Mucosa of stomach (tissue), 1 donor: ENCODE data around the gene MKLN1.
"Not testable (repeated sequence)": the region's sequence is repeated elsewhere in the genome, so short reads cannot be mapped to it uniquely, and the experiment has no call there.

Source experiments
- H3K27me3 ChIP-seq: one replicate; pipeline ENCODE4 v1.7.0; 2013; ENCODE audit warnings: mild to moderate bottlenecking, low read length; ENCODE audit not compliant: control insufficient read depth, insufficient read depth
- H3K36me3 ChIP-seq: one replicate; pipeline ENCODE4 v1.7.0; 2013; ENCODE audit warnings: low read length; ENCODE audit not compliant: control insufficient read depth, insufficient read depth
- H3K4me1 ChIP-seq: one replicate; pipeline ENCODE4 v1.7.0; 2013; ENCODE audit warnings: mild to moderate bottlenecking, low read length; ENCODE audit not compliant: control insufficient read depth, insufficient read depth
- H3K4me3 ChIP-seq: one replicate; pipeline ENCODE4 v1.7.0; 2013; ENCODE audit warnings: low read length
- H3K9ac ChIP-seq: one replicate; pipeline ENCODE4 v1.7.0; 2013; ENCODE audit warnings: mild to moderate bottlenecking, low read length, moderate library complexity
- H3K9me3 ChIP-seq: one replicate; pipeline ENCODE4 v1.7.0; 2013; ENCODE audit warnings: mild to moderate bottlenecking, low read length, moderate library complexity; ENCODE audit not compliant: control insufficient read depth
- donor health status: Pancreatic carcinoma.

The MKLN1 gene

GRCh38 chr7:131299074-131299473 is 28.6 kb upstream of the MKLN1 start:
- Histone ChIP-seq H3K27me3 (no peaks in the 10 kb centered on the region), H3K36me3 (no peaks in the 10 kb centered on the region), H3K9ac (no peak overlapping the region), H3K4me3 (no peak overlapping the region), H3K4me1 (no peaks in the 10 kb centered on the region), H3K9me3 (no peaks in the 10 kb centered on the region)

- Histone ChIP-seq H3K36me3 (no peaks in the 10 kb centered on the region), H3K9me3 (no peaks in the 10 kb centered on the region), H3K4me1 (no peaks in the 10 kb centered on the region), H3K9ac (no peak overlapping the region), H3K27me3 (no peaks in the 10 kb centered on the region), H3K4me3 (no peak overlapping the region)
Measured at GRCh38 chr7:131300078-131300477, 27.6 kb upstream of the MKLN1 start.

- Histone ChIP-seq H3K27me3 (no peaks in the 10 kb centered on the region), H3K4me1 (no peaks in the 10 kb centered on the region), H3K9me3 (no peaks in the 10 kb centered on the region), H3K4me3 (no peak overlapping the region), H3K36me3 (no peaks in the 10 kb centered on the region), H3K9ac (no peak overlapping the region)
Measured at GRCh38 chr7:131300572-131301466, 26.9 kb upstream of the MKLN1 start.

GRCh38 chr7:131302446-131302845 is 25.2 kb upstream of the MKLN1 start:
- Histone ChIP-seq H3K9me3 (no peaks in the 10 kb centered on the region), H3K9ac (no peak overlapping the region), H3K36me3 (no peaks in the 10 kb centered on the region), H3K4me3 (no peak overlapping the region), H3K4me1 (no peaks in the 10 kb centered on the region), H3K27me3 (no peaks in the 10 kb centered on the region)

- no peaks in the 10 kb centered on the region for H3K27me3 ChIP-seq
- H3K4me1 ChIP-seq, result no peaks in the 10 kb centered on the region
- no peaks in the 10 kb centered on the region for H3K36me3 ChIP-seq
- H3K9me3 ChIP-seq, result no peaks in the 10 kb centered on the region
- no peak overlapping the region for H3K9ac ChIP-seq
- H3K4me3 ChIP-seq, result no peak overlapping the region
Measured at GRCh38 chr7:131302876-131303707, 24.6 kb upstream of the MKLN1 start.

DNA sequence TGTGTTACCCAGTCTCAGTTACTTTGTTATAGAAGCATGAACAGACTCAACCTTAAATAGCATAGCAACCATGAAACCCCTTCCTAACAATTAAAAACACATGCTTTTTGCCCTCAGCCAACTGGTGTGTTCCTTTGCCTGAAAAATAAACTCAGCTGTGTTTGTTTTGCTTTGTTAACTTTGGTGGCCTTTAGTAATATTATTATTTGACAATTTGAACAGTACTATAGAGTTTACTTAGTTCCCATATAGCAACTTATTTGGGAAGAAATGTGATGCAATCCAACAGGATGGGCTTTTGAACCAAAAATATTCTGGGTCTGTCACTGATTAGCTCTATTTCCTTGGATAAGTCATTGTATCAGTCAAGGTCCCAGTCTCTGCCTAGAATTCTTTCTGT is 22.5 kb upstream of the MKLN1 start:
- H3K9ac ChIP-seq, result no peak overlapping the region
- no peak overlapping the region for H3K4me3 ChIP-seq
- no peaks in the 10 kb centered on the region for H3K9me3 ChIP-seq
- H3K36me3 ChIP-seq, result no peaks in the 10 kb centered on the region
- no peaks in the 10 kb centered on the region for H3K27me3 ChIP-seq
- H3K4me1 ChIP-seq, result no peaks in the 10 kb centered on the region

GRCh38 chr7:131306041-131306440 is 21.6 kb upstream of the MKLN1 start:
- H3K36me3 ChIP-seq, H3K27me3 ChIP-seq, H3K9me3 ChIP-seq, H3K4me3 ChIP-seq, H3K9ac ChIP-seq, H3K4me1 ChIP-seq: not testable (repeated sequence)

DNA sequence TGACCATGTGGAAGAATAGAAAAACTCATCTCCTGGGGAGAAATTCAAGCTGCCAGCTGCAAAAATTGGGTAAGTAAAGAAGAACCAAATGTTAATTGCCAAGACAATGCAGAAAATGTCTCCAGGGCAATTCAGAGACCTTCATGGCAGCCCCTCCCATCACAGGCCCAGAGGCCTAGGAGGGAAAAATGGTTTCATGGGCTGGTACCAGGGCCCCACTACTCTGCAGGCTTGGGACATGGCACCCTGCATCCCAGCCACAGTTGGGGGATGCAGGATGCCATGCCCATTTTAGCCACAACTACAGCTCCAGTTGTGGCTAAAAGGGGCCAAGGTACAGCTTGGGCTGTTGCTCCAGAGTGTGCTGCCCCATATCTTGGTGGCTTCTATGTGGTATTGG is 20.9 kb upstream of the MKLN1 start:
- Histone ChIP-seq H3K36me3 (no peaks in the 10 kb centered on the region), H3K4me1 (no peaks in the 10 kb centered on the region), H3K9ac (no peak overlapping the region), H3K27me3 (no peaks in the 10 kb centered on the region), H3K9me3 (no peaks in the 10 kb centered on the region), H3K4me3 (no peak overlapping the region)

DNA sequence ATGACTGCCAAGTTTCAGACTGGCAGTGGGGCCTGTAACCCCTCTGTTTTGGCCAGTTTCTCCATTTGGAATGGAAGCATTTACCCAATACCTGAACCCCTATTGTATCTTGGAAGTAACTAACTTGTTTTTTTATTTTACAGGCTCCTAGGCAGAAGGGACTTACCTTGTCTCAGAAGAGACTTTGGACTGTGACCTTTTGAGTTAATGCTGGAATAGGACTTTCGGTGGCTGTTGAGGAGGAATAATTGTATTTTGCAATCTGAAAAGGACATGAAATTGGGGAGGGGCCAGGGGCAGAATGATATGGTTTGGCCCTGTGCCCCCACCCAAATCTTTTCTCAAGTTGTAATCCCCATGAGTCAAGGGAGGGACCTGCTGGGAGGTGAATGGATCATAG is 20.0 kb upstream of the MKLN1 start:
- Histone ChIP-seq H3K4me1 (no peaks in the 10 kb centered on the region), H3K9me3 (no peaks in the 10 kb centered on the region), H3K9ac (no peak overlapping the region), H3K27me3 (no peaks in the 10 kb centered on the region), H3K4me3 (no peak overlapping the region), H3K36me3 (no peaks in the 10 kb centered on the region)

- no peak overlapping the region for H3K4me3 ChIP-seq
- H3K9me3 ChIP-seq, result no peaks in the 10 kb centered on the region
- no peaks in the 10 kb centered on the region for H3K4me1 ChIP-seq
Measured at GRCh38 chr7:131312838-131313237, 14.8 kb upstream of the MKLN1 start.

DNA sequence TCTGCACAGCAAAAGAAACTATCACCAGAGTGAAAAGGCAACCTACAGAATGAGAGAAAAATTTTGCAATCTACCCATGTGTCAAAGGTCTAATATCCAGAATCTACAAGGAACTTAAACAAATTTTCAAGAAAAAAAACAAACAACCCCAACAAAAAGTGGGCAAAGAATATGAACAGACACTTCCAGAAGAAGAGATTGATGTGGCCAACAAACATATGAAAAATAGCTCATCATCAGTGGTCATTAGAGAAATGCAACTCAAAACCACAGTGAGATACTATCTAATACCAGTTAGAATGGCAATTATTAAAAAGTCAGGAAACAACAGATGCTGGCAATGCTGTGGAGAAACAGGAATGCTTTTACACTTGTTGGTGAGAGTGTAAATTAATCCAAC is 7.1 kb upstream of the MKLN1 start:
- H3K4me1 ChIP-seq, result no peaks in the 10 kb centered on the region
- no peaks in the 10 kb centered on the region for H3K36me3 ChIP-seq
- H3K4me3 ChIP-seq, result no peak overlapping the region
- no peaks in the 10 kb centered on the region for H3K27me3 ChIP-seq
- H3K9me3 ChIP-seq, result no peaks in the 10 kb centered on the region
- H3K9ac ChIP-seq, result no peak overlapping the region

More at GRCh38 chr7:131312838-131313237, 14.8 kb upstream of the MKLN1 start:
- Histone ChIP-seq H3K9ac (no peak overlapping the region), H3K27me3 (no peaks in the 10 kb centered on the region), H3K36me3 (no peaks in the 10 kb centered on the region)

DNA sequence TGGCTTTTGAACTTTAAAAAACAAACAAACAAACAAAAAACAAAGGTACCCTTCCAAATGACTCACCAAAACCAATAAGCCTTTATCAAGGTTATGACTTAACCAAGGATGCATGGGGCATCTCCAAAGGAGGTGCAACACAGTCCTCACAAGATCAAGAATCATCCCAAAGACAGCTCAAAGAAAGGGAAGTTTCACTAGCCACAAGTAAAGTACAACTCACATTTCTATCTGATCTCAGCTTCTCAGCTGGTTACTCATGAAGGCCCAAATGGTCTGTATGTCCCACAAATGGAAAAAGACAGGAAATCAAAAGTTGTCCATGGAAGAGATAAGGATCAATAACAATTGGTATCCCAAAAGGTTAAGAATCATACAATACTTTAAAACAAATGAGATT is 6.0 kb upstream of the MKLN1 start:
- Histone ChIP-seq H3K9me3 (no peaks in the 10 kb centered on the region), H3K4me1 (peaks cover 2% of the 10 kb centered on the region), H3K36me3 (no peaks in the 10 kb centered on the region), H3K4me3 (no peak overlapping the region), H3K27me3 (no peaks in the 10 kb centered on the region), H3K9ac (no peak overlapping the region)
